B cell (primary cell): Measurements from ENCODE around the gene AKAP9.

Experiments used
- CTCF ChIP-seq: fragments of 200-600 bp; IDR thresholded peaks from one replicate; pipeline ENCODE4 v1.8.0; 2022; ENCODE audit warnings: antibody characterized with exemption, mild to moderate bottlenecking
- EZH2 ChIP-seq: IDR thresholded peaks from 2 replicates; pipeline ENCODE4 v1.6.1; 2012; ENCODE audit warnings: borderline replicate concordance, low read depth, mild to moderate bottlenecking, moderate library complexity, low read length; ENCODE audit not compliant: insufficient read depth, poor library complexity, severe bottlenecking

GRCh38 chr7:92057375-92057774, 116.7 kb downstream of the AKAP9 start:
- TF ChIP-seq CTCF (no peak), EZH2 (no peak)
